Adrenal gland (tissue), 12 donors: ENCODE results near the gene DDO. TPM values are rescaled to one million over a fixed set of nuclear protein-coding genes. Genes with fewer than 3 reads are reported as not detected.
"Not testable (repeated sequence)": the region's sequence is repeated elsewhere in the genome, so short reads cannot be mapped to it uniquely, and the experiment has no call there.

Experiments used
- DNase-seq, 7 donors: peaks; one replicate each; pipeline ENCODE4 v3.0.0-alpha.2; 2019 to 2020
- H3K27ac ChIP-seq, 5 donors: fragments of 200-600 bp; sonication (generic) in 4 of 5; 1 replicate in 3 of 5; 2 replicates in 2 of 5; pipeline versions ENCODE4 v1.5.1 to v1.8.0; 2016 to 2020; ENCODE audit warnings: mild to moderate bottlenecking in 1 of 5
- H3K27me3 ChIP-seq: fragments of 200-600 bp; 2 replicates; pipeline ENCODE4 v1.8.0; 2021
- H3K36me3 ChIP-seq, 2 donors: fragments of 200-600 bp; replicated peaks in 1 of 2; 1 replicate in 1 of 2; 2 replicates in 1 of 2; pipeline versions ENCODE4 v1.5.1 to v1.8.0; 2018 to 2022
- H3K4me1 ChIP-seq, 2 donors: fragments of 200-600 bp; replicated peaks in 1 of 2; 1 replicate in 1 of 2; 2 replicates in 1 of 2; pipeline versions ENCODE4 v1.5.1 to v1.8.0; 2018 to 2021
- H3K4me3 ChIP-seq, 4 donors: fragments of 200-600 bp; sonication (generic) in 3 of 4; one replicate each; pipeline ENCODE4 v1.5.1; 2016 to 2018
- H3K9me3 ChIP-seq, 3 donors: fragments of 200-600 bp; sonication (generic) in 1 of 3; replicated peaks in 1 of 3; 1 replicate in 2 of 3; 2 replicates in 1 of 3; pipeline versions ENCODE4 v1.5.1 to v1.8.0; 2016 to 2021
- CTCF ChIP-seq, 6 experiments: fragments of 450-650 bp in 4 of 6; fragments of 200-600 bp in 2 of 6; sonication (generic) in 1 of 6; IDR thresholded peaks; 1 replicate in 5 of 6; 2 replicates in 1 of 6; pipeline versions ENCODE4 v1.5.1 to v1.8.0; 2016 to 2021; ENCODE audit warnings: antibody characterized with exemption in 6 of 6, mild to moderate bottlenecking in 2 of 6, moderate library complexity in 1 of 6
- POLR2A ChIP-seq, 2 donors: fragments of 450-650 bp; IDR thresholded peaks; one replicate each; pipeline ENCODE4 v1.6.1; 2017; ENCODE audit warnings: antibody characterized with exemption in 2 of 2, mild to moderate bottlenecking in 2 of 2, moderate library complexity in 1 of 2
- WGBS, 4 donors: extraction: QIAGEN DNeasy Blood & Tissue Kit in 2 of 4; methylation state at CpG; one replicate each; pipeline versions ENCODE4 v1.1.5 to v1.1.7; 2013 to 2017; 5-methylcytosine and 5-hydroxymethylcytosine counted together
- intact Hi-C, 2 donors: fragments of 100-400 bp; cut with DNase I; formaldehyde crosslinking; loops; one replicate each; pipeline versions ENCODE4 v1.14.1 to v1.15.0; 2022 to 2023
- polyA plus RNA-seq, 3 donors: library from polyadenylated mRNA; stranded (reverse); fragments of 200-250 nt in 2 of 3; fragments of 350-450 nt in 1 of 3; fragmentation: Illumina TruSeq in 1 of 3; extraction: RNeasy Lipid Tissue Mini Kit (QIAGEN cat#74804) in 1 of 3; gene quantifications; one replicate each; pipeline ENCODE4 v1.2.3, GENCODE V29; 2013 to 2014
- total RNA-seq, 9 donors: library from RNA; depleted of rRNA in 4 of 9; stranded (reverse); fragments of >200 nt in 4 of 9; fragments of 120-200 nt in 1 of 9; fragmentation: NEBNext Ultra II Directional in 1 of 9; extraction: Animal tissue kit (Norgen Biotek cat#: 25700) in 1 of 9; gene quantifications; one replicate each; pipeline versions ENCODE4 v1.1.0 to v1.2.4, GENCODE V29; 2013 to 2023
- donor health status: healthy with polysubstance abuse.
- donor health status: Bipolar disorder and iron deficiency.
- donor health status: DM: yes; HTN: yes; CAD: no.
- donor health status: DM: no; HTN: no; CAD: no.
- donor health status: DM: no; HTN: no; CAD: no.
- donor health status: DM: yes; HTN: yes; CAD: no.

The DDO gene
- total and polyA plus RNA-seq, 12 donors: 4.4 to 19.1 (median 9.7) TPM

DNA sequence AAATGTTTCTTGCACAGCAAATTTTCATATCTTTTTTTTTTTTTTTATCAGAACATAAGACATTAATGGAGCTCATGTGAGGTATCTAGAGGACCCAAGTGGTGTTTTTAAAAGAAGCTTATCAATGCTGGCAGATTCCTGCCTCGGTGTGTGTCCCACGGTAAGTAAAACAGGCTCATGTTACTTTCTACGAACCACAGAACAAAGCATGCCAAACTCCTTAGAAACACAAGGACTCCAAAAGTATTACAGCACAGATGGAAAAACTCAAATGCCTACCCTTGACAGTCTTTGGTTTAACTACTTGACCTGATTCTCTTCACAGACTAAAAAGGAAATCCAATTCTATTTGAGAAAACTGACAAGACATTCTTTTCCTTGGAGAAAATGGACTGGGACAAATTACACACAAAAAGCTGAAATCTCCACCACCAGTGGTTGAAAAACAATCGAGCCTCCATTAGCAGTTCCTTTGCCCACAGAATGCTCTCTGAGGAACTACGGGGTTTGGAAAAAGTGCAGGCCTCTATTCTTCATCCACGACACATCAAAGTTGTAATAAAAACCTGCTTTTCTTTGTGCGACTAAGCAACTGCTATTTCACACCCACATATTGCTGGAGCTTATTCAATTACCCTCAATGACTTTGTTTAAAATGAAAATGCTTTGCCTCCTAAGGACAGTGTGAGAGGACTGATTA is 62.7 kb downstream of the DDO start:
- Histone ChIP-seq H3K27me3 (no peaks in the 10 kb centered on the region), H3K9me3 (no peaks in the 10 kb centered on the region), H3K27ac (peak overlapping the region in 2 of 5 donors; percentile 17 to 44), H3K4me3 (no peak overlapping the region), H3K36me3 (no peaks in the 10 kb centered on the region), H3K4me1 (peaks cover 0 to 29% of the 10 kb centered on the region in 2 donors)
- DNase-seq: no peak
- WGBS, 4 donors: 66 to 72% (median 70%) methylated on average over 7 of the region's 7 CpGs
- TF ChIP-seq CTCF (IDR thresholded peaks at IDR 0.05): no peak
- TF ChIP-seq POLR2A (IDR thresholded peaks at IDR 0.05): no peak
- intact Hi-C loops: no loop called here

DNA sequence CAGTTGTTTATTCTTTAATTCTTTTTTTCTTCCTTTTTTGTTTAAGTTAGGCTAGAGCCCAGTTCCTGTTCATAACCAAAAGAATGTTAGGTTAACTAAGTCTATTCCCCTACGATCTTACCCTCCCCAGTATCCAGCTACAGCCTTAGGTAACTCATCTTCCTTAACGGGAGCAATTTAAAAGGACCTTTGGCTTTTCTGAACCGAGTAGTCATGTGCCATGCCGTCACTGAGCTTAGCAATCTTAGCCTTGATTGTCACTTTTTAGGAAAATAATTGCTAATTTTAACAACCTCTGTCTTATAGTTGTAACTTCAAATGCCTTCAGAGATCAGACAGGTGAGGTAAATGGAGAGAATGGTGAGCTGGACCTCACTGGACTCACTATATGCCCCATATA is 63.4 kb downstream of the DDO start:
- H3K9me3 ChIP-seq: no peaks in the 10 kb centered on the region
- H3K36me3 ChIP-seq: no peaks in the 10 kb centered on the region
- H3K4me3 ChIP-seq: no peak overlapping the region
- no peak for TF ChIP-seq POLR2A (IDR thresholded peaks at IDR 0.05)
- TF ChIP-seq CTCF (IDR thresholded peaks at IDR 0.05): no peak
- no peak for DNase-seq
- WGBS, 4 donors: 81 to 91% (median 84%) methylated on average over 4 of the region's 4 CpGs
- no peak overlapping the region for H3K27ac ChIP-seq
- intact Hi-C loops: no loop called here
- peaks cover 0 to 29% of the 10 kb centered on the region in 2 donors for H3K4me1 ChIP-seq
- H3K27me3 ChIP-seq: no peaks in the 10 kb centered on the region

DNA sequence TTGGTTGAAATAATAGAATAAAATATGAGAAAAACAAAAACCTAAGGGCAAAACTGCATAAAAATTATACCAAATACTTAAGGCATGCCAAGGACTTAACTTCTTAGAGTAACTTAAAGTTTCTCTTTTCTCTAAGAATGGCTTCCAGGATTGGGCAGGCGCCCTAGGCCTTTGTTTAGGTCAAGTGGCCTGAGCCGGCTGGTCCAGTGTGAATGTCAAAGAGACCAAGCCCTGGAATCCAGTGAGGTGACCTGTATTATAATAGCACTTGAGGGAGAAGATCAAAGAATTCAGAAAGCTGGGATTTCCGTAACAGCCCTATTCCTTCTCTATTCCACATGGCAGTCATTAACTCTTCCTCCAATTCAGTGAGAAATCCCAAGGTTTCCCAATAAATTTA is 63.8 kb downstream of the DDO start:
- Histone ChIP-seq H3K4me3 (no peak overlapping the region), H3K27me3 (no peaks in the 10 kb centered on the region), H3K27ac (no peak overlapping the region), H3K4me1 (peaks cover 0 to 29% of the 10 kb centered on the region in 2 donors), H3K9me3 (no peaks in the 10 kb centered on the region), H3K36me3 (no peaks in the 10 kb centered on the region)
- intact Hi-C loops: no loop called here
- WGBS, 4 donors: 86 to 94% (median 92%) methylated on average over 3 of the region's 3 CpGs
- no peak for DNase-seq
- TF ChIP-seq POLR2A (IDR thresholded peaks at IDR 0.05) (no peak), CTCF (IDR thresholded peaks at IDR 0.05) (no peak)

- H3K4me3 ChIP-seq, H3K27ac ChIP-seq, DNase-seq, H3K36me3 ChIP-seq, H3K9me3 ChIP-seq, intact Hi-C loops, H3K27me3 ChIP-seq: not testable (repeated sequence)
- peaks cover 0 to 29% of the 10 kb centered on the region in 2 donors for H3K4me1 ChIP-seq
- WGBS, 4 donors: 84 to 95% (median 87%) methylated on average over 7 of the region's 7 CpGs
Observed at GRCh38 chr6:110350593-110350992, 64.8 kb downstream of the DDO start.
